H9 (cell line): Measurements from ENCODE around the gene TSPAN2. TPM values are rescaled to one million over a fixed set of nuclear protein-coding genes. Genes with fewer than 3 reads are reported as not detected.

Source experiments
- DNase-seq: peaks from one replicate; pipeline ENCODE4 v3.0.0-alpha.2; 2017
- H2AFZ ChIP-seq: one replicate; pipeline ENCODE4 v1.6.1; 2013; ENCODE audit warnings: mild to moderate bottlenecking, low read length, control low read depth, moderate library complexity
- H2AK5ac ChIP-seq: 2 replicates; pipeline ENCODE4 v1.6.1; 2013; ENCODE audit warnings: low read length, control low read depth, mixed read lengths; ENCODE audit not compliant: insufficient read length
- H2BK120ac ChIP-seq: one replicate; pipeline ENCODE4 v1.6.1; 2013; ENCODE audit warnings: low read depth, mild to moderate bottlenecking, low read length, control low read depth, inconsistent platforms; ENCODE audit not compliant: poor library complexity, severe bottlenecking
- H2BK12ac ChIP-seq: 2 replicates; pipeline ENCODE4 v1.6.1; 2013; ENCODE audit warnings: low read length, control low read depth, mixed read lengths, low read depth; ENCODE audit not compliant: insufficient read length
- H2BK15ac ChIP-seq: 2 replicates; pipeline ENCODE4 v1.6.1; 2013; ENCODE audit warnings: low read depth, low read length, control low read depth
- H2BK20ac ChIP-seq: one replicate; pipeline ENCODE4 v1.6.1; 2013; ENCODE audit warnings: low read depth, mild to moderate bottlenecking, low read length, control low read depth, inconsistent platforms; ENCODE audit not compliant: poor library complexity, severe bottlenecking
- H2BK5ac ChIP-seq: 2 replicates; pipeline ENCODE4 v1.6.1; 2013; ENCODE audit warnings: low read length, control low read depth, mixed read lengths; ENCODE audit not compliant: insufficient read length
- H3K14ac ChIP-seq: 2 replicates; pipeline ENCODE4 v1.6.1; 2013; ENCODE audit warnings: low read length, control low read depth; ENCODE audit not compliant: insufficient read depth
- H3K18ac ChIP-seq: 2 replicates; pipeline ENCODE4 v1.6.1; 2013; ENCODE audit warnings: low read depth, mild to moderate bottlenecking, mixed read lengths, low read length, control low read depth; ENCODE audit not compliant: insufficient read length
- H3K23ac ChIP-seq: 2 replicates; pipeline ENCODE4 v1.6.1; 2013; ENCODE audit warnings: low read length, control low read depth, mixed read lengths, low read depth; ENCODE audit not compliant: insufficient read length
- H3K23me2 ChIP-seq: 2 replicates; pipeline ENCODE4 v1.6.1; 2013; ENCODE audit warnings: low read depth, mild to moderate bottlenecking, mixed read lengths, low read length, control low read depth; ENCODE audit not compliant: insufficient read length, poor library complexity, severe bottlenecking
- H3K27ac ChIP-seq: 2 replicates; pipeline ENCODE4 v1.5.1; 2013; ENCODE audit warnings: low read length, control low read depth, mixed read lengths, low read depth; ENCODE audit not compliant: insufficient read length
- H3K27me3 ChIP-seq: 2 replicates; pipeline ENCODE4 v1.6.1; 2013; ENCODE audit warnings: low read length, control low read depth, inconsistent platforms; ENCODE audit not compliant: insufficient read depth
- H3K4ac ChIP-seq: 2 replicates; pipeline ENCODE4 v1.6.1; 2013; ENCODE audit warnings: low read depth, mild to moderate bottlenecking, control low read depth, inconsistent platforms, low read length, moderate library complexity
- H3K4me1 ChIP-seq: 2 replicates; pipeline ENCODE4 v1.6.1; 2013; ENCODE audit warnings: low read length, control low read depth, inconsistent platforms; ENCODE audit not compliant: insufficient read depth
- H3K4me2 ChIP-seq: 2 replicates; pipeline ENCODE4 v1.6.1; 2013; ENCODE audit warnings: low read length, control low read depth, mixed read lengths; ENCODE audit not compliant: insufficient read length, insufficient read depth
- H3K56ac ChIP-seq: 2 replicates; pipeline ENCODE4 v1.6.1; 2013; ENCODE audit warnings: low read depth, mild to moderate bottlenecking, mixed read lengths, low read length, control low read depth; ENCODE audit not compliant: insufficient read length
- H3K79me1 ChIP-seq: 2 replicates; pipeline ENCODE4 v1.6.1; 2013; ENCODE audit warnings: low read depth, mild to moderate bottlenecking, moderate library complexity, low read length, control low read depth, inconsistent platforms; ENCODE audit not compliant: insufficient read depth, poor library complexity, severe bottlenecking
- H3K79me2 ChIP-seq: 2 replicates; pipeline ENCODE4 v1.6.1; 2013; ENCODE audit warnings: low read length, control low read depth, inconsistent platforms; ENCODE audit not compliant: insufficient read depth
- H3K9ac ChIP-seq: 2 replicates; pipeline ENCODE4 v1.6.1; 2013; ENCODE audit warnings: low read length, control low read depth, mixed read lengths; ENCODE audit not compliant: insufficient read length; ENCODE audit errors: extremely low read depth
- H3K9me3 ChIP-seq: one replicate; pipeline ENCODE4 v1.6.1; 2013; ENCODE audit warnings: low read depth, low read length, inconsistent platforms; ENCODE audit not compliant: control insufficient read depth
- H3T11ph ChIP-seq: one replicate; pipeline ENCODE4 v1.6.1; 2013; ENCODE audit warnings: mild to moderate bottlenecking, low read length, control low read depth, inconsistent platforms
- H4K20me1 ChIP-seq: one replicate; pipeline ENCODE4 v1.6.1; 2013; ENCODE audit not compliant: control insufficient read depth, insufficient read length, insufficient read depth
- H4K5ac ChIP-seq: 2 replicates; pipeline ENCODE4 v1.6.1; 2013; ENCODE audit warnings: low read depth, mild to moderate bottlenecking, mixed read lengths, low read length, control low read depth; ENCODE audit not compliant: insufficient read length
- H4K8ac ChIP-seq: replicated peaks from 2 replicates; pipeline ENCODE4 v1.6.1; 2013; ENCODE audit warnings: low read length, control low read depth, mixed read lengths, low read depth; ENCODE audit not compliant: insufficient read length
- H4K91ac ChIP-seq: 2 replicates; pipeline ENCODE4 v1.6.1; 2013; ENCODE audit warnings: low read depth, mild to moderate bottlenecking, moderate library complexity, mixed read lengths, low read length, control low read depth; ENCODE audit not compliant: insufficient read length
- H3K27ac Mint-ChIP-seq, 3 experiments: 2 replicates in 2 of 3; 3 replicates in 1 of 3; pipeline ENCODE4 v1.8.0; 2020 to 2021; ENCODE audit warnings: mixed read lengths in 3 of 3, mild to moderate bottlenecking in 1 of 3, moderate library complexity in 1 of 3
- H3K27me3 Mint-ChIP-seq: 2 replicates; pipeline ENCODE4 v1.8.0; 2021; ENCODE audit warnings: low read depth, mild to moderate bottlenecking, moderate library complexity, mixed read lengths
- H3K36me3 Mint-ChIP-seq, 3 experiments: 2 replicates in 2 of 3; 3 replicates in 1 of 3; pipeline ENCODE4 v1.8.0; 2020 to 2021; ENCODE audit warnings: low read depth in 3 of 3, mixed read lengths in 3 of 3; ENCODE audit not compliant: insufficient read depth in 1 of 3
- H3K4me1 Mint-ChIP-seq, 2 experiments: 2 replicates each; pipeline ENCODE4 v1.8.0; 2020; ENCODE audit warnings: mixed read lengths in 2 of 2
- H3K4me3 Mint-ChIP-seq, 2 experiments: 2 replicates in 1 of 2; 3 replicates in 1 of 2; pipeline ENCODE4 v1.8.0; 2020 to 2021; ENCODE audit warnings: mild to moderate bottlenecking in 2 of 2, mixed read lengths in 2 of 2, moderate library complexity in 1 of 2
- H3K9me3 Mint-ChIP-seq, 2 experiments: 2 replicates in 1 of 2; 3 replicates in 1 of 2; pipeline ENCODE4 v1.8.0; 2020; ENCODE audit warnings: mild to moderate bottlenecking in 2 of 2, mixed read lengths in 2 of 2, moderate library complexity in 1 of 2
- CTCF ChIP-seq: fragments of 200-600 bp; sonication (generic); conservative IDR thresholded peaks from 3 replicates; pipeline ENCODE4 v1.8.0; 2021; ENCODE audit warnings: antibody characterized with exemption, mild to moderate bottlenecking
- WGBS: extraction: QIAGEN DNeasy Blood & Tissue Kit; methylation state at CpG from one replicate; pipeline ENCODE4 v1.1.7; 2013; ENCODE audit warnings: missing lambda C conversion rate, low lambda C conversion rate, mixed read lengths; ENCODE audit not compliant: insufficient read length; ENCODE audit errors: extremely low coverage; 5-methylcytosine and 5-hydroxymethylcytosine counted together
- total RNA-seq: library from RNA; stranded (reverse); gene quantifications from 2 replicates; pipeline ENCODE4 v1.2.1, GENCODE V29; 2021

Gene TSPAN2
- total RNA-seq, 1 experiment from 2014 or later = 10.8 TPM

GRCh38 chr1:115116512-115116911 is 27.2 kb upstream of the TSPAN2 start:
- no peak overlapping the region for H2BK12ac ChIP-seq
- H2BK120ac ChIP-seq = no peak overlapping the region
- H2BK15ac ChIP-seq = no peak overlapping the region
- H3K23me2 ChIP-seq = no peaks in the 10 kb centered on the region
- no peak overlapping the region for H3K23ac ChIP-seq
- no peak overlapping the region for H3K4me3 Mint-ChIP-seq
- no peak overlapping the region for H3K4me2 ChIP-seq
- no peak overlapping the region for H2AK5ac ChIP-seq
- no peak overlapping the region for H4K5ac ChIP-seq
- WGBS = no CpG with 5 or more reads among the region's 5 CpGs
- no peak overlapping the region for H3K9ac ChIP-seq
- no peak overlapping the region for H3K4ac ChIP-seq
- no peaks in the 10 kb centered on the region for H4K20me1 ChIP-seq
- H3K9me3 Mint-ChIP-seq = peaks cover 19 to 23% of the 10 kb centered on the region in 2 experiments
- H3K36me3 Mint-ChIP-seq = peaks cover 6 to 19% (median 6%) of the 10 kb centered on the region in 3 experiments; a peak in 6 of 7 replicates
- no peaks in the 10 kb centered on the region for H3K27me3 ChIP-seq
- peaks cover 5% of the 10 kb centered on the region for H3K9me3 ChIP-seq
- H3K14ac ChIP-seq = no peak overlapping the region
- H3K56ac ChIP-seq = no peak overlapping the region
- no peak overlapping the region for H3K27ac Mint-ChIP-seq
- no peaks in the 10 kb centered on the region for H3K79me1 ChIP-seq
- H3K27me3 Mint-ChIP-seq = peaks cover 9% of the 10 kb centered on the region
- no peak overlapping the region for H2AFZ ChIP-seq
- H3K4me1 ChIP-seq = no peaks in the 10 kb centered on the region
- H3K4me1 Mint-ChIP-seq = peaks cover 10 to 12% of the 10 kb centered on the region in 2 experiments
- no peak overlapping the region for H4K91ac ChIP-seq
- H2BK5ac ChIP-seq = no peak overlapping the region
- no peak overlapping the region for H3K18ac ChIP-seq
- no peak for TF ChIP-seq CTCF
- H3K27ac ChIP-seq = no peak overlapping the region
- H2BK20ac ChIP-seq = no peak overlapping the region
- DNase-seq = no peak
- no peak overlapping the region for H3T11ph ChIP-seq
- no peak overlapping the region for H4K8ac ChIP-seq
- H3K79me2 ChIP-seq = no peaks in the 10 kb centered on the region
